H9 (cell line): ENCODE measurements around the gene GNRHR. TPM values are rescaled to one million over a fixed set of nuclear protein-coding genes. Genes with fewer than 3 reads are reported as not detected.

Source experiments
- DNase-seq: peaks from one replicate; pipeline ENCODE4 v3.0.0-alpha.2; 2017
- H2AFZ ChIP-seq: one replicate; pipeline ENCODE4 v1.6.1; 2013; ENCODE audit warnings: mild to moderate bottlenecking, low read length, control low read depth, moderate library complexity
- H2AK5ac ChIP-seq: 2 replicates; pipeline ENCODE4 v1.6.1; 2013; ENCODE audit warnings: low read length, control low read depth, mixed read lengths; ENCODE audit not compliant: insufficient read length
- H2BK120ac ChIP-seq: one replicate; pipeline ENCODE4 v1.6.1; 2013; ENCODE audit warnings: low read depth, mild to moderate bottlenecking, low read length, control low read depth, inconsistent platforms; ENCODE audit not compliant: poor library complexity, severe bottlenecking
- H2BK12ac ChIP-seq: 2 replicates; pipeline ENCODE4 v1.6.1; 2013; ENCODE audit warnings: low read length, control low read depth, mixed read lengths, low read depth; ENCODE audit not compliant: insufficient read length
- H2BK15ac ChIP-seq: 2 replicates; pipeline ENCODE4 v1.6.1; 2013; ENCODE audit warnings: low read depth, low read length, control low read depth
- H2BK20ac ChIP-seq: one replicate; pipeline ENCODE4 v1.6.1; 2013; ENCODE audit warnings: low read depth, mild to moderate bottlenecking, low read length, control low read depth, inconsistent platforms; ENCODE audit not compliant: poor library complexity, severe bottlenecking
- H2BK5ac ChIP-seq: 2 replicates; pipeline ENCODE4 v1.6.1; 2013; ENCODE audit warnings: low read length, control low read depth, mixed read lengths; ENCODE audit not compliant: insufficient read length
- H3K14ac ChIP-seq: 2 replicates; pipeline ENCODE4 v1.6.1; 2013; ENCODE audit warnings: low read length, control low read depth; ENCODE audit not compliant: insufficient read depth
- H3K18ac ChIP-seq: 2 replicates; pipeline ENCODE4 v1.6.1; 2013; ENCODE audit warnings: low read depth, mild to moderate bottlenecking, mixed read lengths, low read length, control low read depth; ENCODE audit not compliant: insufficient read length
- H3K23ac ChIP-seq: 2 replicates; pipeline ENCODE4 v1.6.1; 2013; ENCODE audit warnings: low read length, control low read depth, mixed read lengths, low read depth; ENCODE audit not compliant: insufficient read length
- H3K23me2 ChIP-seq: 2 replicates; pipeline ENCODE4 v1.6.1; 2013; ENCODE audit warnings: low read depth, mild to moderate bottlenecking, mixed read lengths, low read length, control low read depth; ENCODE audit not compliant: insufficient read length, poor library complexity, severe bottlenecking
- H3K27ac ChIP-seq: 2 replicates; pipeline ENCODE4 v1.5.1; 2013; ENCODE audit warnings: low read length, control low read depth, mixed read lengths, low read depth; ENCODE audit not compliant: insufficient read length
- H3K27me3 ChIP-seq: 2 replicates; pipeline ENCODE4 v1.6.1; 2013; ENCODE audit warnings: low read length, control low read depth, inconsistent platforms; ENCODE audit not compliant: insufficient read depth
- H3K4ac ChIP-seq: 2 replicates; pipeline ENCODE4 v1.6.1; 2013; ENCODE audit warnings: low read depth, mild to moderate bottlenecking, control low read depth, inconsistent platforms, low read length, moderate library complexity
- H3K4me1 ChIP-seq: 2 replicates; pipeline ENCODE4 v1.6.1; 2013; ENCODE audit warnings: low read length, control low read depth, inconsistent platforms; ENCODE audit not compliant: insufficient read depth
- H3K4me2 ChIP-seq: 2 replicates; pipeline ENCODE4 v1.6.1; 2013; ENCODE audit warnings: low read length, control low read depth, mixed read lengths; ENCODE audit not compliant: insufficient read length, insufficient read depth
- H3K56ac ChIP-seq: 2 replicates; pipeline ENCODE4 v1.6.1; 2013; ENCODE audit warnings: low read depth, mild to moderate bottlenecking, mixed read lengths, low read length, control low read depth; ENCODE audit not compliant: insufficient read length
- H3K79me1 ChIP-seq: 2 replicates; pipeline ENCODE4 v1.6.1; 2013; ENCODE audit warnings: low read depth, mild to moderate bottlenecking, moderate library complexity, low read length, control low read depth, inconsistent platforms; ENCODE audit not compliant: insufficient read depth, poor library complexity, severe bottlenecking
- H3K79me2 ChIP-seq: 2 replicates; pipeline ENCODE4 v1.6.1; 2013; ENCODE audit warnings: low read length, control low read depth, inconsistent platforms; ENCODE audit not compliant: insufficient read depth
- H3K9ac ChIP-seq: 2 replicates; pipeline ENCODE4 v1.6.1; 2013; ENCODE audit warnings: low read length, control low read depth, mixed read lengths; ENCODE audit not compliant: insufficient read length; ENCODE audit errors: extremely low read depth
- H3K9me3 ChIP-seq: one replicate; pipeline ENCODE4 v1.6.1; 2013; ENCODE audit warnings: low read depth, low read length, inconsistent platforms; ENCODE audit not compliant: control insufficient read depth
- H3T11ph ChIP-seq: one replicate; pipeline ENCODE4 v1.6.1; 2013; ENCODE audit warnings: mild to moderate bottlenecking, low read length, control low read depth, inconsistent platforms
- H4K20me1 ChIP-seq: one replicate; pipeline ENCODE4 v1.6.1; 2013; ENCODE audit not compliant: control insufficient read depth, insufficient read length, insufficient read depth
- H4K5ac ChIP-seq: 2 replicates; pipeline ENCODE4 v1.6.1; 2013; ENCODE audit warnings: low read depth, mild to moderate bottlenecking, mixed read lengths, low read length, control low read depth; ENCODE audit not compliant: insufficient read length
- H4K8ac ChIP-seq: replicated peaks from 2 replicates; pipeline ENCODE4 v1.6.1; 2013; ENCODE audit warnings: low read length, control low read depth, mixed read lengths, low read depth; ENCODE audit not compliant: insufficient read length
- H4K91ac ChIP-seq: 2 replicates; pipeline ENCODE4 v1.6.1; 2013; ENCODE audit warnings: low read depth, mild to moderate bottlenecking, moderate library complexity, mixed read lengths, low read length, control low read depth; ENCODE audit not compliant: insufficient read length
- H3K27ac Mint-ChIP-seq, 3 experiments: 2 replicates in 2 of 3; 3 replicates in 1 of 3; pipeline ENCODE4 v1.8.0; 2020 to 2021; ENCODE audit warnings: mixed read lengths in 3 of 3, mild to moderate bottlenecking in 1 of 3, moderate library complexity in 1 of 3
- H3K27me3 Mint-ChIP-seq: 2 replicates; pipeline ENCODE4 v1.8.0; 2021; ENCODE audit warnings: low read depth, mild to moderate bottlenecking, moderate library complexity, mixed read lengths
- H3K36me3 Mint-ChIP-seq, 3 experiments: 2 replicates in 2 of 3; 3 replicates in 1 of 3; pipeline ENCODE4 v1.8.0; 2020 to 2021; ENCODE audit warnings: low read depth in 3 of 3, mixed read lengths in 3 of 3; ENCODE audit not compliant: insufficient read depth in 1 of 3
- H3K4me1 Mint-ChIP-seq, 2 experiments: 2 replicates each; pipeline ENCODE4 v1.8.0; 2020; ENCODE audit warnings: mixed read lengths in 2 of 2
- H3K4me3 Mint-ChIP-seq, 2 experiments: 2 replicates in 1 of 2; 3 replicates in 1 of 2; pipeline ENCODE4 v1.8.0; 2020 to 2021; ENCODE audit warnings: mild to moderate bottlenecking in 2 of 2, mixed read lengths in 2 of 2, moderate library complexity in 1 of 2
- H3K9me3 Mint-ChIP-seq, 2 experiments: 2 replicates in 1 of 2; 3 replicates in 1 of 2; pipeline ENCODE4 v1.8.0; 2020; ENCODE audit warnings: mild to moderate bottlenecking in 2 of 2, mixed read lengths in 2 of 2, moderate library complexity in 1 of 2
- CTCF ChIP-seq: fragments of 200-600 bp; sonication (generic); conservative IDR thresholded peaks from 3 replicates; pipeline ENCODE4 v1.8.0; 2021; ENCODE audit warnings: antibody characterized with exemption, mild to moderate bottlenecking
- WGBS: extraction: QIAGEN DNeasy Blood & Tissue Kit; methylation state at CpG from one replicate; pipeline ENCODE4 v1.1.7; 2013; ENCODE audit warnings: missing lambda C conversion rate, low lambda C conversion rate, mixed read lengths; ENCODE audit not compliant: insufficient read length; ENCODE audit errors: extremely low coverage; 5-methylcytosine and 5-hydroxymethylcytosine counted together
- total RNA-seq: library from RNA; stranded (reverse); gene quantifications from 2 replicates; pipeline ENCODE4 v1.2.1, GENCODE V29; 2021

The GNRHR gene
- total RNA-seq, 1 experiment from 2014 or later = not detected

DNA sequence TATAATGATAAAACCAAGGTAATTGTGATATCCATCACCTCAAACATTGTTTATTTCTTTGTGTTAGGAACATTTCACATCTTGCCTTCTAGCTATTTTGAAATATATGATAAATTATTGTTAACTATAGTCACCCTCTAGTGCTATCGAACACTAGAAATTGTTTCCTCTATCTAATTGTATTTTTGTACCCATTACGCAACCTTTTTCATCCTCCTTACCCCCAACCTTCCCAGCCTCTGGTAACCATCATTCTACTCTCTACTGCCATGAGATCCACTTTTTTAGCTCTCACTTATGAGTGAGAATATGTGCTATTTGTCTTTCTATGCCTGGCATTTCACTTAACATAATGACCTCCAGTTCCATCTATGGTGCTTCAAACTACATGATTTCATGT lies 49.3 kb downstream of the GNRHR start:
- Histone ChIP-seq H3K23ac (no peak overlapping the region), H2BK5ac (no peak overlapping the region), H2AK5ac (no peak overlapping the region), H3K27me3 (no peaks in the 10 kb centered on the region), H3T11ph (no peak overlapping the region), H2BK20ac (no peak overlapping the region), H2BK120ac (no peak overlapping the region), H2BK12ac (no peak overlapping the region), H2BK15ac (no peak overlapping the region), H3K9ac (no peak overlapping the region), H3K4me1 (no peaks in the 10 kb centered on the region), H3K9me3 (no peaks in the 10 kb centered on the region), H3K18ac (no peak overlapping the region), H4K8ac (no peak overlapping the region), H4K20me1 (no peaks in the 10 kb centered on the region), H3K23me2 (no peaks in the 10 kb centered on the region), H3K79me1 (peaks cover 2% of the 10 kb centered on the region), H3K79me2 (peaks cover 3% of the 10 kb centered on the region), H4K91ac (no peak overlapping the region), H3K14ac (no peak overlapping the region), H3K27ac (no peak overlapping the region), H4K5ac (no peak overlapping the region), H3K4ac (no peak overlapping the region), H2AFZ (no peak overlapping the region), H3K4me2 (no peak overlapping the region), H3K56ac (no peak overlapping the region)
- Mint-ChIP-seq H3K4me3 (no peak overlapping the region), H3K4me1 (peaks cover 9 to 11% of the 10 kb centered on the region in 2 experiments), H3K27ac (peak overlapping the region in 1 of 3 experiments; percentile 4; a peak in 1 of 7 replicates), H3K36me3 (peaks cover 8 to 29% (median 15%) of the 10 kb centered on the region in 3 experiments), H3K9me3 (peaks cover 3 to 5% of the 10 kb centered on the region in 2 experiments; a peak in 4 of 5 replicates), H3K27me3 (no peaks in the 10 kb centered on the region)
- no peak for TF ChIP-seq CTCF
- no CpG with 5 or more reads among the region's 2 CpGs for WGBS
- DNase-seq = no peak
